Measurements from ENCODE around the gene ZNF569.
"Not testable (repeated sequence)": the region's sequence is repeated elsewhere in the genome, so short reads cannot be mapped to it uniquely, and the experiment has no call there.

ZNF569 gene

DNA sequence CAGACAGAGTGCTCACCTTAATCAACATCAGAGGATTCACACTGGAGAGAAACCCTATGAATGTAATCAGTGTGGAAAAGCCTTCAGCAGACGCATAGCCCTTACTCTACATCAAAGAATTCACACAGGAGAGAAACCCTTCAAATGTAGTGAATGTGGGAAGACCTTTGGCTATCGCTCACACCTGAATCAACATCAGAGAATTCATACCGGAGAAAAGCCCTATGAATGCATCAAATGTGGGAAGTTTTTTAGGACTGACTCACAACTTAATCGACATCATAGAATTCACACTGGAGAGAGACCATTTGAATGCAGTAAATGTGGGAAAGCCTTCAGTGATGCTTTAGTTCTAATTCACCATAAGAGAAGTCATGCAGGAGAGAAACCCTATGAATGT, 78.0 kb downstream of the ZNF569 start:
- no peak overlapping the region for H3K27ac ChIP-seq (ENCODE audit: low read length)
- peaks cover 53% of the 10 kb centered on the region for H3K36me3 ChIP-seq (ENCODE audit: insufficient read depth, low read depth, low read length)
- peaks cover 88% of the 10 kb centered on the region for H3K9me3 ChIP-seq (ENCODE audit: insufficient read depth, low read depth, low read length)
- no peaks in the 10 kb centered on the region for H3K27me3 ChIP-seq (ENCODE audit: insufficient read depth, low read length)
- H3K4me1 ChIP-seq (ENCODE audit: insufficient read depth, low read length), result no peaks in the 10 kb centered on the region
- no peak overlapping the region; the same call in 1 of the 2 replicates for H3K4me3 ChIP-seq (ENCODE audit: low read length)
- H3K9ac ChIP-seq (ENCODE audit: low read depth, low read length), result no peak overlapping the region

DNA sequence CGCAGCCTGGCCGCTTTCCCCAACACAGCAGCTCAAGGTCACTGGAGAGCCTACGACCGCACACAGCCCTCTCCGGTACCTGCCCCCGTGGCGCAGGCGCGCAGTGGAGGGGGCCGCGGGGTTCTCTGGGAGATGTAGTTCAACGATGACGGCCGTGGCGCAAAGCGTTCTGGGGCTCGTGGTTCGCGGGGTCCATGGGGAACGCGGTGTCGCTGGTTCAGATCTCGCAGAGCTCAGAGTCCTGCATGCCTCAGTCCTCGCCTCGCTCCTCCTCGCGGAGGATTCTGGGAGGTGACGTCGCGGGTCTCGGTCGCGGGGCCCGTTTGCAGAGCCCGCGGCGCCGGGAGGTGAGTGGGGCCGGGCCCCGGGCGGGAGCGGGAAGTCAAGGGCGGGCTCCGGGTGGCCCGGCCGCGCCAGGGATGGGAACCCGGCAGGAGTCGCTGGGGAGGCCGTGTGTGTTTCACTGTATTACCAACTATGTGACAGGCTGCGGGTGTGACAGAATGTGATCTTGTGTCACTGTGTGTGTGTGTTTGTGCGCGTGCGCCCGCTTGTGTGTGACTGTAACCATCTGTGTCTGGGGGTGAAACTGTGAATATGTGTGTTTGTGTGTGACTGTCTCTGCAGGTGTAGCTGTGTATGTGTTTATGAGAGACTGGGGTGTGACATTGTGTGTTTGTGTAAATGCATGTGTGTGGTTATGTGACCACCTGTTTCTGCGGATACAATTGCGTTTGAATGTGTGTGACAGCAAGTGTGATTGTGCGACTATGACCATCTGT, 96.2 kb downstream of the ZNF569 start, which contains the start of gene ZNF527:
Gene ZNF527, plus strand, starts transcription at position 220 of the 782 bp plus-strand sequence. CDS start 3,100 bp downstream, outside the sequence.
- Histone ChIP-seq H3K9me3 (ENCODE audit: insufficient read depth, low read depth, low read length) (peaks cover 28% of the 10 kb centered on the region), H3K27ac (ENCODE audit: low read length) (no peak within 1 kb of the TSS), H3K4me3 (ENCODE audit: low read length) (peak within 1 kb of the TSS; percentile 87), H3K36me3 (ENCODE audit: insufficient read depth, low read depth, low read length) (peaks cover 14% of the 10 kb centered on the region; the same call in 1 of the 2 replicates), H3K4me1 (ENCODE audit: insufficient read depth, low read length) (no peaks in the 10 kb centered on the region; the same call in 1 of the 2 replicates), H3K9ac (ENCODE audit: low read depth, low read length) (peak within 1 kb of the TSS; percentile 79; the same call in 1 of the 2 replicates), H3K27me3 (ENCODE audit: insufficient read depth, low read length) (no peaks in the 10 kb centered on the region)

DNA sequence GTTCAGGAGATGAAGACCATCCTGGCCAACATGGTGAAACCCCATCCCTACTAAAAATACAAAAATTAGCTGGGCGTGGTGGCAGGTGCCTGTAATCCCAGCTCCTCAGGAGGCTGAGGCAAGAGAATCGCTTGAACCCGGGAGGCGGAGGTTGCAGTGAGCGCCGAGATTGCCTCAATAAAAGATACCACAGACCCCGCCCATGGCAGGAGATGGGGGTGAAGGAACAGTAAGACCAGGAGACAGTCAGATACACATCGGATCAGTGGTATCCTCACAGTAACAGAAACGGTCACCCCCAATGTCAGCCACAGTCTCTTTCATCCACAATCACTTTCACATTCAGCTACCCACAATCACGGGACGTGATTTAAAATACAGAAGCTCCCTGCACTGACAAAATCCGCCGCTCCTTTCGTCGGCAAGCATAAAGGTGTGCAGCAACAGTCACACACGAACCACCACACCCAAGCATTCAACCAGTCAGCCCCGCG, 96.8 kb downstream of the ZNF569 start:
- not testable (repeated sequence) for H3K36me3 ChIP-seq (ENCODE audit: insufficient read depth, low read depth, low read length); H3K27me3 ChIP-seq (ENCODE audit: insufficient read depth, low read length); H3K27ac ChIP-seq (ENCODE audit: low read length); H3K4me1 ChIP-seq (ENCODE audit: insufficient read depth, low read length)
- Histone ChIP-seq H3K4me3 (ENCODE audit: low read length) (peak overlapping the region; percentile 87), H3K9me3 (ENCODE audit: insufficient read depth, low read depth, low read length) (peaks cover 30% of the 10 kb centered on the region), H3K9ac (ENCODE audit: low read depth, low read length) (peak overlapping the region; percentile 79; the same call in 1 of the 2 replicates)

DNA sequence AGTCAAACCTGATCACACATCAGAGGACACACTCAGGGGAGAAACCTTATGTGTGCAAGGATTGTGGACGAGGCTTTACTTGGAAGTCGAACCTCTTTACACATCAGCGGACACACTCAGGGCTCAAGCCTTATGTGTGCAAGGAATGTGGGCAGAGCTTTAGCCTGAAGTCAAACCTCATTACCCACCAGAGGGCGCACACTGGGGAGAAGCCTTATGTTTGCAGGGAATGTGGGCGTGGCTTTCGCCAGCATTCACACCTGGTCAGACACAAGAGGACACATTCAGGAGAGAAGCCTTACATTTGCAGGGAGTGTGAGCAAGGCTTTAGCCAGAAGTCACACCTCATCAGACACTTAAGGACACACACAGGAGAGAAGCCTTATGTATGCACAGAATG, 104.5 kb downstream of the ZNF569 start:
- Histone ChIP-seq H3K27ac (ENCODE audit: low read length) (no peak overlapping the region), H3K4me1 (ENCODE audit: insufficient read depth, low read length) (no peaks in the 10 kb centered on the region), H3K36me3 (ENCODE audit: insufficient read depth, low read depth, low read length) (peaks cover 47% of the 10 kb centered on the region), H3K9ac (ENCODE audit: low read depth, low read length) (no peak overlapping the region), H3K27me3 (ENCODE audit: insufficient read depth, low read length) (no peaks in the 10 kb centered on the region), H3K9me3 (ENCODE audit: insufficient read depth, low read depth, low read length) (peaks cover 67% of the 10 kb centered on the region), H3K4me3 (ENCODE audit: low read length) (no peak overlapping the region)

DNA sequence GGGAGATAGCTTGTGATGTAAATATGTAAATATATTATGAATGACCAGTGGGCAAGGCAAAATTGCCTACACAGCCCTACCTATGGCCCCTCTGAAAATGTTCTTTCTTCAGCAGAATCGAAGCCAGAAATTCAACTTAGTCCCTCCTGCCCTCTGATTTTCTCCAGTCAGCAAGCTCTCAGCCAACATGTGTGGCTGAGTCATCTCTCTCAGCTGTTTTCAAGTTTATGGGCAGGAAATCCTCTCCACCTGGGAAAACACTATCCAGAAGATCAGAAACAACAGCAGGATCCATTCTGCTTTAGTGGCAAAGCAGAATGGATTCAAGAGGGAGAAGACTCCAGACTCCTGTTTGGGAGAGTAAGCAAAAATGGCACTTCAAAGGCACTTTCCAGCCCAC, 105.2 kb downstream of the ZNF569 start:
- Histone ChIP-seq H3K9ac (ENCODE audit: low read depth, low read length) (no peak overlapping the region), H3K9me3 (ENCODE audit: insufficient read depth, low read depth, low read length) (peaks cover 69% of the 10 kb centered on the region), H3K27ac (ENCODE audit: low read length) (no peak overlapping the region), H3K27me3 (ENCODE audit: insufficient read depth, low read length) (no peaks in the 10 kb centered on the region), H3K4me1 (ENCODE audit: insufficient read depth, low read length) (no peaks in the 10 kb centered on the region), H3K36me3 (ENCODE audit: insufficient read depth, low read depth, low read length) (peaks cover 48% of the 10 kb centered on the region), H3K4me3 (ENCODE audit: low read length) (no peak overlapping the region)
